Thoracic aorta (tissue), 2 donors: ENCODE data around the gene IL22RA2. TPM values are rescaled to one million over a fixed set of nuclear protein-coding genes. Genes with fewer than 3 reads are reported as not detected.

Experiments used
- ATAC-seq: fragments of 150-250 bp; one replicate; pipeline ENCODE4 v1.8.0; 2017; ENCODE audit warnings: low read depth; ENCODE audit not compliant: insufficient number of reproducible peaks, low FRiP score
- DNase-seq: peaks from one replicate; pipeline ENCODE4 v3.0.0-alpha.2; 2020; ENCODE audit warnings: low spot score
- H3K27ac ChIP-seq, 2 donors: fragments of 200-600 bp; sonication (generic); 1 replicate in 1 of 2; 2 replicates in 1 of 2; pipeline ENCODE4 v1.5.1; 2016; ENCODE audit warnings: mild to moderate bottlenecking in 2 of 2, moderate library complexity in 2 of 2
- H3K27me3 ChIP-seq: fragments of 200-600 bp; sonication (generic); replicated peaks from 2 replicates; pipeline ENCODE4 v1.6.0; 2016; ENCODE audit warnings: mild to moderate bottlenecking; ENCODE audit not compliant: insufficient read depth
- H3K36me3 ChIP-seq: fragments of 200-600 bp; sonication (generic); one replicate; pipeline ENCODE4 v1.5.1; 2016
- H3K4me1 ChIP-seq, 2 donors: fragments of 200-600 bp; sonication (generic); 1 replicate in 1 of 2; 2 replicates in 1 of 2; pipeline versions ENCODE4 v1.5.1 to v1.6.0; 2016; ENCODE audit warnings: low read depth in 2 of 2, mild to moderate bottlenecking in 1 of 2; ENCODE audit not compliant: control insufficient read depth in 1 of 2
- H3K4me3 ChIP-seq: fragments of 200-600 bp; sonication (generic); 2 replicates; pipeline ENCODE4 v1.5.1; 2016; ENCODE audit warnings: mild to moderate bottlenecking
- H3K9me3 ChIP-seq: fragments of 200-600 bp; sonication (generic); 2 replicates; pipeline ENCODE4 v1.5.1; 2016
- total RNA-seq, 2 donors: library from RNA; depleted of rRNA; stranded (reverse); fragments of >200 nt; gene quantifications; one replicate each; pipeline versions ENCODE4 v1.1.0 to v1.2.3, GENCODE V29; 2016
- TF ChIP-seq, protein P1 (sequence below): fragments of 200-600 bp; sonication (generic); IDR thresholded peaks from one replicate; pipeline ENCODE4 v1.5.1; 2019; ENCODE audit warnings: antibody characterized with exemption

Gene IL22RA2
- total RNA-seq, 2 donors from 2014 or later, result not detected

DNA sequence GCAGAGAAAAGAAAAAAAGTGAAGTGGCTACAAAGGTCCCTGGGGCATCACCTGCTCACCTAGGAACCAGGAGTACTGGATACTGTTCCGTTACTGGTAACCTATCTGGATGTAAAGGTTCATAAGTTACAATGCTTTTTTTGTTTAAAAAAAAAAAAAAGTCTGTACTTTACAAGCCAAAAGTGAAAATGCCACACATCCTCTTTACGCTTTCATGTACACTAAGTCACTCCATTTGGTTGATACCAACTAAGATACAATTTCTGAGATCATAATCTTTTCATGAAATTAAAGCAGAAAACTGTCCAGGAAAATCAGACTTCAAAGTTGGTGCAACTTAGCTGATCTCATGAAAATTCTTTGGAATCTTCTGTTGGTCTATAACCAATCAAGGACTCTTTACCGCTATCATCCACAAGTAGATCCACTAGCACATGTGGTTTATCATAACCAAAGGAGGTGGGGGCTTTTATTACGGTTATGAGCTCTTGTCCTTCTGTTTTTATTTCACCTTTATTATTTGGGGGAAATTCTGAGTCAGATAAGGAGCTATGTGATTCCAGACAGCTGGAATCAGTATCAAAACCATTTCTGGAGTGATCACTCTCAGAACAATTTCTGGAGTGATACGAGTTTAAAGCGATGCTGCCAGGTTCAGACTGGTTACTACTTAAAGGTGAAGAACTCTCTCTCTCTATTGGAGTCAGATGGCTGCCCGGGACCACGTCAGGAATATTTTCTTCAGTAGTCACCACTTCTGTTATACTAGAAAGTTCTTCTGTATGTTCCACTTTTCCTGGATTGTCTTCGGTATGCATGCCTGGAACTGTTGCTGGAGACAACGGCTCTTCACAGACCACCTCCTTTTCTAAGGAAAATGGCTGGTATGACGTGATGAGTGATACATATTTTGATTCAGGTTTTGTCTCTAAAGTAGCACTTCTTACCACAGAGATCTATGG, 24.5 kb upstream of the IL22RA2 start:
- no peak overlapping the region for H3K27ac ChIP-seq
- H3K4me1 ChIP-seq, result no peaks in the 10 kb centered on the region
- DNase-seq, result no peak
- no peak for ATAC-seq
- peaks cover 32% of the 10 kb centered on the region for H3K36me3 ChIP-seq
- no peaks in the 10 kb centered on the region for H3K27me3 ChIP-seq
- no peak overlapping the region for H3K4me3 ChIP-seq
- H3K9me3 ChIP-seq, result no peaks in the 10 kb centered on the region
- TF ChIP-seq, protein P1, sequence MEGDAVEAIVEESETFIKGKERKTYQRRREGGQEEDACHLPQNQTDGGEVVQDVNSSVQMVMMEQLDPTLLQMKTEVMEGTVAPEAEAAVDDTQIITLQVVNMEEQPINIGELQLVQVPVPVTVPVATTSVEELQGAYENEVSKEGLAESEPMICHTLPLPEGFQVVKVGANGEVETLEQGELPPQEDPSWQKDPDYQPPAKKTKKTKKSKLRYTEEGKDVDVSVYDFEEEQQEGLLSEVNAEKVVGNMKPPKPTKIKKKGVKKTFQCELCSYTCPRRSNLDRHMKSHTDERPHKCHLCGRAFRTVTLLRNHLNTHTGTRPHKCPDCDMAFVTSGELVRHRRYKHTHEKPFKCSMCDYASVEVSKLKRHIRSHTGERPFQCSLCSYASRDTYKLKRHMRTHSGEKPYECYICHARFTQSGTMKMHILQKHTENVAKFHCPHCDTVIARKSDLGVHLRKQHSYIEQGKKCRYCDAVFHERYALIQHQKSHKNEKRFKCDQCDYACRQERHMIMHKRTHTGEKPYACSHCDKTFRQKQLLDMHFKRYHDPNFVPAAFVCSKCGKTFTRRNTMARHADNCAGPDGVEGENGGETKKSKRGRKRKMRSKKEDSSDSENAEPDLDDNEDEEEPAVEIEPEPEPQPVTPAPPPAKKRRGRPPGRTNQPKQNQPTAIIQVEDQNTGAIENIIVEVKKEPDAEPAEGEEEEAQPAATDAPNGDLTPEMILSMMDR, result no peak

DNA sequence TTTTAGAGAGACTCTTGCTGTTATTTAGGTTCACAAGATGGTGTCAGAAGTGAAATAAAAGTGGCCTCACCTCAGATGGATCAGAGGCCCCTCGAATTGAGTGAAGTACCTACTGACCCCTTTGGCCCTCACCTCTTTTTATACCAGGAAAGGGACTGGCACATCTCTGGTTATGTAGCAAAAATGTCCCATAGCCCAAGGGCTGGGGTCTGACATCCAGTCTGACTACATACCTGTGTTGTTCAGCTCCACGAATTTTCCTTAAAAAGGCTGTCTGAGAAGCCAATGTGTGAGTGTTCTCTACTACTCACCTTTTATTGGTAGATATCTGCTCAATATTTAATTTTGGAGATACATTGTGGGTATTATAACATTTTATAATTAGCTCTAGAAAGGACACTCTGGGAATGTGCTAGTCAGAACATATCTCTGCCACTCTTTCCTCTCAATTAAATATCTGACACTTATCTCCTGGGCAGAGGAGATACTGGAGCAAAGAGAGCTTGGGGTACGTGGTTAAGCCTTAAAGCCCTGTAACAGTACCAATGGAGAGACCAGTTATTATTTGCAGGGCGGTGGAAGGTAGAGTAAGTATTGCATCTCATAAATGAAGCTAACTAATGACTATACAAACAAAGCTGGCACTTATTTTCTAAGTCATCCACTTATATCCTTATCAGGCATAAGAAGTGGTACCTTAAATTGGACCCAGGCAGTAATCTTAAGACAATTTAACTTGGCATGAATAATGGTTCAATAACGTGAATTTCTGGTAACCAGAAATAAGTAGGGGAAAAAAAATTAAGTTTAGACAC, 20.0 kb upstream of the IL22RA2 start:
- H3K4me1 ChIP-seq, result no peaks in the 10 kb centered on the region
- no peak for ATAC-seq
- TF ChIP-seq, protein P1, result no peak
- H3K27me3 ChIP-seq, result no peaks in the 10 kb centered on the region
- no peak overlapping the region for H3K4me3 ChIP-seq
- DNase-seq, result no peak
- H3K9me3 ChIP-seq, result peaks cover 3% of the 10 kb centered on the region
- H3K36me3 ChIP-seq, result peaks cover 12% of the 10 kb centered on the region
- H3K27ac ChIP-seq, result no peak overlapping the region

DNA sequence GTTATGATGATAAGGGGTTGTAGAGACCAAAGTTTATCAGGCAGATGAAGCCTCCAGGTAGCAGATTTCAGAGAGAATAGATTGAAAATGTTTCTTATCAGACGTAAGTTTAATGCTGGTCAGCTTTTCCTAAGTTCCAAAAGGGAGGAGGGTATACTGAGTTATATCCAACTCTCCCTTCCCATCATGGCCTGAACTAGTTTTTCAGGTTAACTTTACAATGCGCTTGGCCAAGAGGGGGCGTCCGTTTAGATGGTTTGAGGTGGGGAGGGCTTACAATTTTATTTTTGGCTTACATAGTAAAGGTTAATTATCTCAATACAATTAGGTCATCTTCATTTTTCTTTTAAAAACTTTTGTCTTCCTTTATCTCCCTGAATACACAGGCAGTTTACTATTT, 19.4 kb upstream of the IL22RA2 start:
- no peak for DNase-seq
- H3K9me3 ChIP-seq, result peaks cover 6% of the 10 kb centered on the region
- no peaks in the 10 kb centered on the region for H3K4me1 ChIP-seq
- H3K27ac ChIP-seq, result no peak overlapping the region
- peaks cover 6% of the 10 kb centered on the region for H3K36me3 ChIP-seq
- no peak overlapping the region for H3K4me3 ChIP-seq
- H3K27me3 ChIP-seq, result no peaks in the 10 kb centered on the region
- TF ChIP-seq, protein P1, result no peak
- ATAC-seq, result no peak

DNA sequence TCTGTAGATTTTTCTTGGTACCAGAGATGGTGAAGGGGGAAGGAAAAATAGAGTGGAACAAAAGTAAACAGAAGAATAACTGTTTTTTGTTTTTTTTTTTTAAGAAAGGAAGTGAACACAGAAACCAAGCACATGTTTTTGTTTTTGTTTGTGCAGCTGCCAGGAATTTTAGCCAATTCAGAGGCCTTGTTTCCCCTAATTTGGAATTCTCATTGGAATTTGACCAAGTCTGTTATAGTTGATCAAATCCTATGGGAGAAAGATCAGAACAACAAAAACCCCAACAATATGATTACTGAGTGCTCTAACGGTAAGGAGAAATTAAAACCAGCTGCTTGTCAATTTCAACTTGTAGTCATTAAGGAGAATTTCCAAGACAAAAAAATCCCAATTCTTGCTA, 18.2 kb upstream of the IL22RA2 start:
- DNase-seq, result no peak
- H3K36me3 ChIP-seq, result no peaks in the 10 kb centered on the region
- H3K4me1 ChIP-seq, result no peaks in the 10 kb centered on the region
- TF ChIP-seq, protein P1, result no peak
- H3K4me3 ChIP-seq, result no peak overlapping the region
- ATAC-seq, result no peak
- no peaks in the 10 kb centered on the region for H3K27me3 ChIP-seq
- peaks cover 6% of the 10 kb centered on the region for H3K9me3 ChIP-seq
- H3K27ac ChIP-seq, result no peak overlapping the region

DNA sequence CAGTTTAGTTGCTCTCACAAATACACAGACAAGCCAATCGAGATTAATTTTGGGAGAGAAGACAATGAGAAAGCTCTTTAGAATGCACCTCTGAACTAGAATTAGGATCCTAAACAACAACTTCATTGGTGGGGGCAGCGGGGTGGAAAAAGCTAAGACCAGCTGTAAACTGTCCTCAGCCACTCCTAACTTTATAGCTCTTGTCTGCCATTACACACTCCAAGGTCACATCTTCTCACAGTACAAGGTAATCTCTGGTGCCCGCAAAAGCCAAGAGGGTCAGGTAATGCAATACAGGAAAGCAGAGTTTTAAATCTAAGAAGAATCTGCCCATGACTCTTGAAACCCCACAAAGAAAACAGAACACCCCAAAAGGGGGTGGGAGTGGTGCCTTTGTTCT, 17.8 kb upstream of the IL22RA2 start:
- no peaks in the 10 kb centered on the region for H3K27me3 ChIP-seq
- H3K27ac ChIP-seq, result no peak overlapping the region
- TF ChIP-seq, protein P1, result no peak
- H3K4me1 ChIP-seq, result no peaks in the 10 kb centered on the region
- H3K4me3 ChIP-seq, result no peak overlapping the region
- ATAC-seq (no peak), DNase-seq (no peak)
- peaks cover 6% of the 10 kb centered on the region for H3K9me3 ChIP-seq
- H3K36me3 ChIP-seq, result no peaks in the 10 kb centered on the region
